KBM-7 (cell line): ENCODE data around the gene AP1B1.
"Not testable (repeated sequence)": the region's sequence is repeated elsewhere in the genome, so short reads cannot be mapped to it uniquely, and the experiment has no call there.

Source experiments
- DNase-seq: peaks from one replicate; pipeline ENCODE4 v3.0.0-alpha.2; 2015
- in situ Hi-C: fragments of 300-500 bp; cut with MboI; formaldehyde crosslinking; loops from 2 replicates; pipeline ENCODE4 v1.14.3; 2020; ENCODE audit warnings: low sequenced_read_pairs, low pct_unique_long_range_greater_than_20kb, mixed read lengths

Gene AP1B1

DNA sequence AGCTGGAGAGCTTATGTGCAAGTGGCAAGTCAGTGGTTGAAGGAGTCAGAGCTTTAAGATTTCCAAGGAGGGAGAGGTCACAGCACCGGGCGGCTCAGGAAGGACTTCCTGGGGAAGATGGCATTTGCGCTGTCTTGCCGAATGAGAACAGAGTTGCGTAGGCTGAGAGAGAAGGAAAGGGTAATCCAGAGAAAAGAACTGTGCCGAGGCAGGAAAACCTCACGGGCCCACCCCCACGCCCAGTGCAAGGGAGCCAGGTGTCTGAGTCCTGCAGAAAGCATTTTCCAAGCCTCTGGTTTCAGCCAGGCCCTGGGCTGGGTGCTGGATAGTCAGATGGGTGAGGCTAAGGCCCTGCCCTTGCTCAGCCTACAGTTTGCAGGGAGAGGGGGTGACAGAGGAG lies 3.2 kb upstream of the AP1B1 start:
- no peak for DNase-seq
- in situ Hi-C loops = no loop called here

DNA sequence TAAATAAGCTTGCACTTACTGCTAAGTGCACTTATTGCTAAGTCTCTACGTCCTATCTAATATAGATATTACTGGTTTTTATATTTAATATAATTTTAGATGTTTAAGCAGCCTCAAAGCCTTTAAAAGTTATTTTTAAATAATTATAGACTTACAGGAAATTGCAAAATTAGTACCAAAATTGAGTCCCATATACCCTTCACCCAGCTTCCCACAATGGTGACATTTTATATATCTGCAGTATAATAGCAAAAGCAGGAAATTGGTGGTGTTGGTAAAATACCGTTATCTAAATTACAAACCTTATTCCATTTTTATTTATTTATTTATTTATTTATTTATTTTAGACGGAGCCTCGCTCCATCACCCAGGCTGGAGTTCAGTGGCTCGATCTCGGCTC lies 1.9 kb upstream of the AP1B1 start:
- in situ Hi-C loops = no loop called here
- DNase-seq = no peak

DNA sequence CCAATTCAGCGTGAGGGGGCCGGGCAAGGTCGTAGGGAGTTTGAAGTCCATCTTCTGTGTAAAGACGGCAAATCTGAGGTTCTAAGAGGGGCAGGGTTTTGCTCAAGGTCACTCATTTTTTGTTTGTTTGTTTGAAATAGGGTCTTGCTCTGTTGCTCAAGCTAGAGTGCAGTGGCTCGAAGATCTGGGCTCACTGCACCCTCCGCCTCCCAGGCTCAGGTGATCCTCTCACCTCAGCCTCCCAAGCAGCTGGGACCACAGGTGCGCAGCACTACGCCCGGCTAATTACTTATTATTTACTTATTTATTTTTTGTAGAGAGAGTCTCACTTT lies 355 bp upstream of the AP1B1 start:
- in situ Hi-C loops = no loop called here
- no peak for DNase-seq

DNA sequence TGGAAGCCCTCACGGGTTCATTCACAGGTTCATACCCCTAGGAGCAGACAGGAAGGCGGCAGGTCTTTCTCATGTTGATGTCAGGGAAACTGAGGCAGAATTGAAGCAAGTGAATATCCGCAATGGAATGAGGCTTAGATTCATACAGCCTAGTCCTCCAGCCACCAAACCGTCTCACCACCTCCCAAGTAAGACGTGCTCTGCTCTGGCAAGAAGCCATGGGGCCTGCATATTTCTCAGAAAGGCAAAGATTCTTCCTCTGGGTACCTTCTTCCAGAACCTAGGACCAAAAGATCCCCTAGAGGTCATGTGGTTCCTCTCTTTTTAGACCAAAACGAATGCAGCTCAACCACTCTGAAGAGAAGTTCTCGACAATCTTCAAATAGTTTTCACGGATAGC lies 1.7 kb downstream of the AP1B1 start:
- in situ Hi-C loops = no loop called here
- no peak for DNase-seq

DNA sequence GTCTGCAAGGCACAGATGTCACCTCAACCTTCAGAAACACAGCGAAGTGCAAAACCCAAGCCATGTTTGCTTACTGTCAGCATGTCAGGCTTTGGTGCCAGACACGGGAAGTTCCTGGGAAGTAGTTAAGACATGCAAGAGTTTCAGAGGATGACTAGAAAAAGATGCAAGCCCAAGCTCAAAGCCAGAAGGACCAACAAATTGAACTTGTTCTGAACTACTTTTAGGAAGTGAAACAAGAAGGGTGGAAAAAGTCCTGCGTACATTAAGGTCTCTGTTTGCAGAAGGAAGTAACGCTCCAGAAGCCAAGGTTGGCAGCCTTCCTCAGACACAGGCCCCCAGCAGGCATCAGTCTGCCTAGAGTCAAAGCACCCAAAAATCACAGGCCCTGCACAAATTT lies 2.6 kb downstream of the AP1B1 start:
- in situ Hi-C loops = no loop called here
- peak; percentile 61 for DNase-seq

DNA sequence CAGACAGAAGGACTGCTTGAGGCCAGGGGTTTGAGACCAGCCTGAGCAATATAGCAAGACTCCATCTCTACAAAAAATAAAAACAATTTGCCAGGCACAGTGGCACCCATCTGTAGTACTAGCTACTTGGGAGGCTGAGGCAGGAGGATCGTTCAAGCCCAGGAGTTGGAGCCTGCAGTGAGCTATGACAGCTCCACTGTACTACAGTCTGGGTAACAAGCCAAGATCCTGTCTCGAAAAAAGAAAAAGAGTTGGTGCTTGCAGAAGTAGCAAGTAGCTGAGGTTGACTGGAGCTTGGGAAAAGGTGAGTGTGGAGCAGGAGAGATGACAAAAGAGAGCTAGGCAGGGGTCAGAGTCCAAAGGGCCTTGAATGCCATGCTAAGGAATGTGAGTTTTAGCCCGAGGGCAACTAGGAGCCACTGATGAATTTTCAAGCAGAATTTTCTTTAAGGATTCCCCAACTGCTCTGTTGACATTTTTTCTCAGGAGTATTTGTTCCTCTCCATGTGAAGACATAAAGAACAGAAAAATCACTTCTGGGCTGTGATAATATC lies 3.1 kb downstream of the AP1B1 start:
- in situ Hi-C loops = no loop called here
- no peak for DNase-seq

DNA sequence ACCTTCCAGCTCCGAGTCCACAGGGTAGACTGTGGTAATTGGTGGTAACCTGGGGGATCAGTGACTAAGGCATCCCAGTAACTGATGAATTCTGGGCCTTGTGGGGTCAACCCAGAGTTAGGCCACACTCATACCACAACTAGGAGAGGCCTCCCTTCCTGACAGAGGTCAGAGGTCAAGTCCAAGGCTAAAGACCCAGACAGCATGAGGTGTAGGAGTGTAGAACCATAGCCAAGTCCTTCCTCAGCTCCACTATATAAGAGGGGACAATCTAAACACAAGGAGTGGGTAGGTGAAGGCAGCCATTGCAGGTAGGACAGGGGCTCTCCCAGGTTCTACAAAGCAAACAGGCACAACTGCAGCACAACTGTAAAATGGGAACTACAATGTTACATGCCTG lies 4.6 kb downstream of the AP1B1 start:
- in situ Hi-C loops = no loop called here
- DNase-seq = no peak

DNA sequence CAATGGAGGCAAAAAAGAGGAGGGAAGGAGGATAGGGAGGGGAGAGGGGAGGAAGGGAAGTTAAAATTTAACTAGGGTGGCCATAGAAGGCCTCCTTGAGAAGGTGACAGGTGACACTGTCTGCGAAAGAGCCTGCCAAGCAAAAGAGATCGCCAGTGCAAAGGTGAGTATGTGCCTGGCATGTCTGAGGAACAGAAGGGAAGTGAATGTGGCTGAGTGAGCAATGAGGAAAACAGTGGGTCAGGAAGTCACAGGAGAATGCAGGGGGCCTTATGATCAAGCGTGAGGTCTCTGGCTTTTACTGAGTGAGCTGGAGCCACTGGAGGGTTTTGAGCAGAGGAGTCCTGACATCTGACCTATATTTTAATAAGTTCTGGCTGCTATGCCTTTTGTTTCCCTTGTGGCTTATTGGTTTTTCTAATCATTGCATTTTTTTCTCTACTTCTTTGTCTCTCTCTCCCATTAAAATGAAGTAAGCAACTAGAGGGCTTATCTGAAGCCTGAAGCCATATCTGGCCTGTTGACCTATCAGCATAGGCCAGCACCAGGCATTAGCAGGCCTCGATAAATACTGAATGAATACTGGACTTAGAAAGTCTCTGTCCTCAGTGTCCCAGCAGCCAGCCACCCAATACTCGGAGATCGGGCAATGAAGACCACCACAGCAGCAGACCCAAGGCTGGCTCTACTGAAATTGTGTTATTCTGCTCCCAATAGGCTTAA lies 5.6 kb downstream of the AP1B1 start:
- in situ Hi-C loops = no loop called here
- DNase-seq = no peak

DNA sequence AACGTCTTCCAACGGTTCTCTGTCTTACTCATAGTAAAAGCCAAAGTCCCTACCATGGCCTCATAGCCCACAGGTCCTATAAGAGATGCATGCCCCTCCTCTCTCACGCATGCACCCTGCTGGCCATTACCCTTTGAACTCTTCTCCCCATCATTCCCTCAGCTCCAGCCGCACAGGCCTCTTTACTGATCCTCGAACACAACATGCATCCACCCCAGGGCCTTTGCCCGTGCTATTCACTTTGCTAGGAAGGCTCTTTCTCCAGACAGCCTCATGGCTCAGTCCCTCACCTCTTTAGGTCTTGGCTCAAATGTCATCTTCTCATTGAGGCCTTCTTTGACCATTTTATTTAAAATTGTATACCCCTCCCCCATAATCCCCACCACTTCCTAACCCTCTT lies 7.5 kb downstream of the AP1B1 start:
- no peak for DNase-seq
- in situ Hi-C loops = no loop called here

DNA sequence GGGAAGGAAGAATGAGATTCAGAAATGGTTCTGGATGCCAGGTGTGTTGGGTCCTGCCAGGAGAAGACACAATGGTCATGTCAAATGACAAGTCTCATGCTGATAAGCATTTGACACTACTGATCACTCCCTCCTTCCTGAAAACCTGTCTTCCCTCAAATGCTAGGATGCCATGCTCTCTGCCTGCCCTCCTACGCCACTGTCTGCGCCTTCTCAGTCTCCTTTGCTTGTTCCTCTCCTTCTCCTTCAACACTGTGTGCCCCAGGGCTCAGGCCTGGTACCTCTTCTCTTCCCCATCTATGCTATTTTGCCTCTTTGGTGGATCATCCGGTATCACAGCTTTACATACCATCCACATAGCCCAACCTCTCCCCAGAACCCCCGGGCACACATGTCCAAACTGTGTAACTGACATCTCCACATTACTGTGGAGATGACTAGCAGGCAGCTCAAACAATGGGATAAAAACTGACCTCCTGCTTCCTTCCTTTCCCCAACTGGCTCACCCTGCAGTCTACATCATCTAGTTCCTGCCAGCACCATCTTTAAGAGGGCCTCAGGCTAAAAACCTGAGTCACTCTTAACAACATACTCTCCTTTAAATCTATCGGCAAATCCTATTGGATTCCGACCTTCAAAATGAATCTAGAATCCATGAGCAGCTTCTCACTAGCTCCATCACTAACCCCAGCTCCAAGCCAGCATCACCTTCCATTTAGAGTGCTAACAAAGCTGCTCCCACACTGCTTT lies 8.2 kb downstream of the AP1B1 start:
- in situ Hi-C loops = no loop called here
- DNase-seq = no peak

DNA sequence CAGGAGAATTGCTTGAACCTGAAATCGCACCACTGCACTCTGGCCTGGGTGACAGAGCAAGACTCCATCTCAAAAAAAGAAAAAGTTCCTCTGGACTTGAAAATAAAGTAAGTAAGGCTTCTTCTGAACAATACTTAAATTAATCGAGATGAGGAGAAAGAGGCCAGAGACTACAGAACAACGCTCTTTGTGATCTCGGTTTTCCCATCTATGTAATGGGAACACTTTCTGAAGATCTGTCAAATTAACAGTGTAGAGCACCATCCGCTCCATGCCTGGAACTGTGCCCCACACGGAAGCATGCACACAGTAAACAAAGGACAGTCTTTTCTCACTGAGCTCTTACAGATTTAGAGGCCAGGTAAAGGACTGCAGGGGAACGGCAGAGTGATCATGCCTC lies 9.1 kb downstream of the AP1B1 start:
- in situ Hi-C loops = no loop called here

DNA sequence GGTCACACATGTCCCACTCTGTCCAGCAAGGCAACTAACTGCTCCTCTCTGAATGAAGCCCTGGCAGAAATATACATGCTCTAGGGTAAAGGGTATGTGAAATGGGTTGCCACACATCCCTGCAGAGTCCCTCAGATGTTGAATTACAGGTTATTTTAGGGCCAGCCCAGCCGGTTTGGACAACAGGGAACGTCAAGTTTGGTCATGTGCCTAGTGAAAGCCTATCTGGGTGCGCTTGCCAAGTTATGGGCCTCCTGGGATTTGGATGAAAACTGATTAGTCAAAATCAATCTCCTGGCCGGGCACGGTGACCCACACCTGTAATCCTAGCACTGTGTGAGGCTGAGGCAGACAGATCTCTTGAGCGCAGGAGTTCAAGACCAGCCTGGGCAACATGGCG lies 10.4 kb downstream of the AP1B1 start:
- in situ Hi-C loops = no loop called here
- DNase-seq = no peak

More for the DNA sequence above, 9.1 kb downstream of the AP1B1 start:
- DNase-seq = no peak

DNA sequence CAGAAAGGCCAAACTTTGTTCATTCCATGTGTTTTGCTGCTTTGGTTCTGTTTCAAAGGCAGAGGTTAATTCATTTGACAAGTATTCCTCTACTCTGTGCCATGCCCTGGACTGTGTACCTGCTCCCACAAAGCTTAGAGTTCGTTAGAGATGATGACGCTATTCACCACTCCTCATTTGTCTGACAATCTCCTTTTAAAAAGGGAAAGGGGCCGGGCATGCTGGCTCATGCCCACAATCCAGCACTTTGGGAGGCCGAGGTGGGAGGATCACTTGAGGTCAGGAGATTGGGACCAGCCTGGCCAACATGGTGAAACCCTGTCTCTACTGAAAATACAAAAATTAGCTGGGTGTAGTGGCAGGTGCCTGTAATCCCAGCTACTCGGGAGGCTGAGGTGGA lies 11.7 kb downstream of the AP1B1 start:
- DNase-seq = not testable (repeated sequence)

DNA sequence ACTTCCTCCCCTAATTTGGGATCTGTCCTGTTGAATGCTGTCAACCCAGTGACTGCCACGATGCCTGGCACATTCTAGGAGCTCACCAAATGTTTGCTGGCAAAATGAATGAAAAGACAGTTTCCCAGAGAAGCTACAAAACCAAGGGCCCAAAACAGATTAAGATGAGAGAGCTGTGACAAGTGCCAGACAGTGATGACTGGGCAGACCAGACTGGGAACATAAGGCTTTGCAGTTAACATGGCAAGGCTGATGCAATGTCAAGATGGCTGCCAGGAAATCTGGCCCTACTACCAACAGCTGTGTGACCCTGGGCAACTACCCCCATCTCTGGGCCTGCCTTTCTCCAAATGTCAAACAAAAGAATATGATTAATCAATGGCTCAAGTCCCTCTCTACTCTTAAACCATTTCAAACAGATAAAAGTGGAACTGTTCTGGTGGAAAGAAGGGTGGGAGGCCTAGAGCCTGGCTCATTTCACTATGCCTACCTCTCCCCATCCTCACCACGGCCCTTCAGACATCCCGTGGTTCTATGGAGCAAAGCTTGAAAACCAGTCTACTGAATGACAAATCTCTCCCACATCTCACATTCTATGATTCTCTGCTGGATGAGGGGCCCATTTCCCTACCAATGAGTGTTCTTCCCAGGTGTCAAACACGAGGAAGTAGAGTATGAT lies 12.8 kb downstream of the AP1B1 start:
- no peak for DNase-seq
- in situ Hi-C loops = no loop called here

More for the DNA sequence above, 11.7 kb downstream of the AP1B1 start:
- in situ Hi-C loops = not testable (repeated sequence)

DNA sequence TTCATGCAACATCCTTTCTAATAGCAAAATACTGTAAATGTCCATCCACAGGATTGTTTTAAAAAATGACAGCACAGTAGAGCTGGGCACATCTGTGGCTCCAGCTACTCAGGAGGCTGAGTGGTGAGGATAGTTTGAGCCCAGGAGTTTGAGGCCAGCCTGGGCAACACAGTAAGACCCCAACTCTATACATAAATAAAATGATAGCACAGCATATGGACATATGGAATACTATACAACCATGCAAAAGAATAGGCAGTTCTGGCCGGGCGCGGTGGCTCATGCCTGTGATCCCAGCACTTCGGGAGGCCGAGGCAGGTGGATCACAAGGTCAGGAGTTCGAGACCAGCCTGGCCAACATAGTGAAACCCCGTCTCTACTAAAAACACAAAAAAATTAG lies 13.6 kb downstream of the AP1B1 start:
- in situ Hi-C loops, DNase-seq: not testable (repeated sequence)

DNA sequence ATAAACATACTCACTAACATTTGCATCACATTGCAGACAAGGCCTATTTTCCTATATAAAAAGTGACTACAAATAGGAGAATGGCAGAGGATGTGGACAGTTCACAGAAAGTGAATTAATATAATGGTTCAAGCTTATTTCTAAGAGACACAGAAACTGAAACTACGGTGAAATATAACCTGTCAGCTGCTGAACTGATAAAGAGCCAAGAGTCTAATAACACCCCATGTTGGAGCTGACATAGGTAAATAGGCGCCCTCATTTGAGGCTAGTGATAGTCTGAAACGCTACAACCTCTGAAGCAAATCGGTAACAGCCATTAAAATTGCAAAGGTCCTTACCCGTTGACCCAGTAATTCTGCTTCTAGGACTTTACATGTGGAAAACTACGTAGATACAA lies 14.0 kb downstream of the AP1B1 start:
- no peak for DNase-seq
- in situ Hi-C loops = no loop called here

DNA sequence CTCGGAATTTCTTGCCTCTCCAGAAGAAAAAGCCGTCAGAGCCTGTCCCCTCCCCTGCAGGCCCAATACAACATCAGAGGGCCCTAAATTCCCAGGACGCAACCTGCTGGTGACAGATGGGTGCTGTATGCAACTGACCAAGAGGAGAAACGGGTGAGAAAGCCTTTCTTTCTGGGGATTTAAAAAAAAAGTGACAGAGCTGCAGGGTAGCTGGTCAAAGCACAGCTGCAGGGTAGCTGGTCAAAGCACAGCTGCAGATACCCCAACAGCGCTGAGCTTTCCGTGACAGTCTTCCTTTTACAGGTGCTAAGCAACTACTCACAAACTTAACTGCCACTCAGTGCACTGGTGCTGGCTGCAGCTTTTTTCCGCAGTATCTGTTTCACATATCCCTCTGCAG lies 17.8 kb downstream of the AP1B1 start:
- DNase-seq = no peak
- in situ Hi-C loops = no loop called here

DNA sequence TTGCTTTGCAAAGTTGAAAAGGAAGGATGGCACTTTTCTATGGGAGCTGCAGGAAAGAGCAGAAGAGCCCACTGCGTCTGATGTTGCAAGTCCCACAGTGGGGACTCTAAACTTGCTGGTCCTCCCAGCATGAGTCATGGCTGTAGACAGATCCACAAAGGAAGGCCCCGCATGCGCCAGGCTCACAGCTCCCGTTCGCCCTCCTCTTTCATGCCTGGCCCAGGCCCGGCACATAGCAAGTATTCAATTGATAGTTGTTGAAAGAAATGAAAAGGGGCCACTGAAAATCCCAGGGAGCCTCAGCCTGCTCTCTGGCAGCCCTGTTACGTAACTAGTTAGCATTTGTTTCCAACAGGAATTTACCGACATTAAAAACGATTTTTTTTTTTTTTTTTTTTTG lies 18.9 kb downstream of the AP1B1 start:
- peak; percentile 60 for DNase-seq
- in situ Hi-C loops = no loop called here

DNA sequence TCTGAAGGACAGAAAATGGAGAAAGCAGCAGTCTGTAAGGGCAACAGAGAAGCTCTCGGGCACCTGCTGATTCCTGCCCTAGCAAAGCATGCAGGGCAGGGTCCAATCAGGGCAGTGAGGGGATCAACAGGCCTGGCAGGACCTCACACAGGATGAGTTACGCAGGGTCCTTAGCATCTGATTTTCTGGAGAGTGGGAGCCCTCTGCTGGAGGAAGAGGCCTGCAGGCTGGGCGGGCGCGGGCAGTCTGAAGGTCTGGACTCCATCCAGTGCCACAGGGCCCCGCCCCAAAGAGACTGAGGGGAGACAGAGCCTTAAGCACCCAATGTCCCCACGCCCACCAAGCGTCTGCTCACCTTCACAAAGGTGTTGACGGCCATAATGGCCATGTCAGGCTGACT lies 28.9 kb downstream of the AP1B1 start:
- in situ Hi-C loops = no loop called here
- peak; percentile 37 for DNase-seq

DNA sequence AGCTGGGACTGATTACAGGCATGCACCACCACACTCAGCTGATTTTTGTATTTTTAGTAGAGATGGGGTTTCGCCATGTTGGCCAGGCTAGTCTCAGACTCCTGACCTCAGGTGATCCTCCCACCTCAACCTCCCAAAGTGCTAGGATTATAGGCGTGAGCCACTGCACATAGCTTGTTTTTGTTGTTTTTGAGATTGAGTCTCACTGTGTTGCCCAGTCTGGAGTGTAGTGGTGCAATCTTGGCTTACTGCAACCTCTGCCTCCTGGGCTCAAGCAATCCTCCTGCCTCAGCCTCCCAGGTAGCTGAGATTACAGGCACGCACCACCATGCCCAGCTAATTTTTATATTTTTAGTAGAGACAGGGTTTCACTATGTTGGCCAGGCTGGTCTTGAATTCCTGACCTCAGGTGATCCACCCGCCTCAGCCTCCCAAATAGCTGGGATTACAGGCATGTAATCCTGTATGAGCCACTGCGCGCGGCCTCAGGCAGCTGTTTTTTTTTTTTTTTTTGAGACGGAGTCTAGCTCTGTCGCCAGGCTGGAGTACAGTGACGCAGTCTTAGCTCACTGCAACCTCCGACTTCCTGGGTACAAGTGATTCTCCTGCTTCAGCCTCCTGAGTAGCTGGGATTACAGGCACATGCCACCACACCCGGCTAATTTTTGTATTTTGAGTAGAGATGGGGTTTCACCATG lies 31.0 kb downstream of the AP1B1 start:
- DNase-seq = not testable (repeated sequence)

More for the DNA sequence above, 31.0 kb downstream of the AP1B1 start:
- in situ Hi-C loops = not testable (repeated sequence)
